Right atrium auricular region (tissue), 2 donors: ENCODE measurements around the gene DDX24. TPM values are rescaled to one million over a fixed set of nuclear protein-coding genes. Genes with fewer than 3 reads are reported as not detected.
A peak's percentile ranks its signal among the peaks of the same experiment; 100 is the strongest.

ENCODE experiments used
- DNase-seq: peaks from one replicate; pipeline ENCODE4 v3.0.0-alpha.2; 2019; ENCODE audit warnings: low spot score
- H3K27ac ChIP-seq, 2 donors: fragments of 200-600 bp; sonication (generic); 1 replicate in 1 of 2; 2 replicates in 1 of 2; pipeline ENCODE4 v1.5.1; 2016 to 2019
- H3K27me3 ChIP-seq, 2 donors: fragments of 200-600 bp; sonication (generic); one replicate each; pipeline versions ENCODE4 v1.5.1 to v1.6.0; 2017 to 2019
- H3K36me3 ChIP-seq: fragments of 200-600 bp; sonication (generic); one replicate; pipeline ENCODE4 v1.5.1; 2016
- H3K4me1 ChIP-seq, 2 donors: fragments of 200-600 bp; sonication (generic); one replicate each; pipeline versions ENCODE4 v1.5.1 to v1.6.0; 2017 to 2019
- H3K4me3 ChIP-seq, 2 donors: fragments of 200-600 bp; sonication (generic); 1 replicate in 1 of 2; 2 replicates in 1 of 2; pipeline ENCODE4 v1.5.1; 2017 to 2019; ENCODE audit warnings: mild to moderate bottlenecking in 1 of 2, moderate library complexity in 1 of 2
- H3K9me3 ChIP-seq, 2 donors: fragments of 200-600 bp; sonication (generic); one replicate each; pipeline ENCODE4 v1.5.1; 2019
- total RNA-seq, 2 donors: library from RNA; depleted of rRNA; stranded (reverse); fragments of >200 nt; gene quantifications; one replicate each; pipeline ENCODE4 v1.1.0, GENCODE V29; 2016
- TF ChIP-seq, protein P1 (sequence below), 2 donors: fragments of 200-600 bp; sonication (generic); IDR thresholded peaks; one replicate each; pipeline ENCODE4 v1.5.1; 2019; ENCODE audit warnings: antibody characterized with exemption in 2 of 2

Gene DDX24
- total RNA-seq, 2 donors from 2014 or later, result 166 to 178 TPM

DNA sequence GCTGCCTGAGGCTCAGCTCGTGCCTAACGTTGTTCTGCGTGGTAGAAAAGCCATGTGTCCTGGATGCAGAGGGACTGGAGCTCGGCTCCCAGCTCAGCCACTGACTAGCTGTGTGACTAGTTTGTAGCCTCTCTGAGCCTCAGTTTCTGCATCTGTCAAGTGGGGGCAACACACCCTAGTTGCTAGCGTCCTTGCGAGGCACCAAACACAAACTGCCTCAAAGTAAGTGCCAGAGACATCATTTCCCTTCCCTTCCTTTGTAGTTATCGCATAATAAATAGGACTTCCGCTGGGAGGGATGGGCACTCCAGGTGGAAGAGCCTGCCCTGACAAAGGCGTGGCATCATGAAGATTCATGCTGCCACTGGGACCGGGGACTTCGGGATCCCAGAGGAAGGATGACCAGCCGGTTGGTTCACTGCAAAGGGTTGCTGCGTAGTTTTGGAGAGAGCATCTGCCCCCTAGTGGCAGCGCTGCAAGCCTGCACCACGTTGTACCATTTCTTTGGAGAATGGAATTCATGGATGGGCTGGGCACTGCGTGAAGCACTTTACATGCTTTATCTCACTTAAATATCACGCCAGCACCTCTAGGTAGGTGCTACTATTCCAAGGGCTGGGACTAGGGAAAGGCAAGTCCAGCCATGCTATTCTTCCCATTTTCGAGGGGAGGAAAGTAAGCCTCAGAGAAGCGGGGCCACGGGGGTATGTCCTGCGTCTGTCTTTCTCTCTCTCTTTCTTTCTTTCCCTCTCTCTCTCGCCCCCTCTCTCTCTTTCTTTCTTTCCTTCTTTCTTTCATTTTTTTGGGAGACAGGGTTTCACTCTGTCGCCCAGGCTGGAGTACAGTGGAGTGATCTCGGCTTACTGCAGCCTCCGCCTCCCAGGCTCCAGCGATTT, 79.3 kb downstream of the DDX24 start:
- no peak for DNase-seq

DNA sequence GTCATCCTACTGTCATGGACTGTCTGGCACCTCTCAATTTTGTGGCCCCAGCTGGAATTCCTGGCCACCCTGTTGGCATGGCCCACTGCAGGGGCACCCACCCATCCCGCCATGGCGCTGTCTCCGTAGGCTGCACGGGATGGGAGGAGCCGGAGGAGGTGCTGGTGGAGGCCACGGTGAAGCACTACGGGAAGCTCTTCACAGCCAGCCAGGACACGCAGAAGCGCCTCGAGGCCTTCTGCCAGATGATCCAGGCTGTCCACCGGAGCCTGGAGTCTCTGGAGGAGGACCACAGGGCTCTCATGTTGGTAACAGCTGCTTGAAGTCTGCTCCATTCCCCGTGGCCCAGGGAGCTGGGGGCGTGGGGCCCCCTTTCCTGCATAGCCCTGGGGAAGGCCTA, 80.0 kb downstream of the DDX24 start:
- no peaks in the 10 kb centered on the region for H3K9me3 ChIP-seq
- TF ChIP-seq, protein P1, sequence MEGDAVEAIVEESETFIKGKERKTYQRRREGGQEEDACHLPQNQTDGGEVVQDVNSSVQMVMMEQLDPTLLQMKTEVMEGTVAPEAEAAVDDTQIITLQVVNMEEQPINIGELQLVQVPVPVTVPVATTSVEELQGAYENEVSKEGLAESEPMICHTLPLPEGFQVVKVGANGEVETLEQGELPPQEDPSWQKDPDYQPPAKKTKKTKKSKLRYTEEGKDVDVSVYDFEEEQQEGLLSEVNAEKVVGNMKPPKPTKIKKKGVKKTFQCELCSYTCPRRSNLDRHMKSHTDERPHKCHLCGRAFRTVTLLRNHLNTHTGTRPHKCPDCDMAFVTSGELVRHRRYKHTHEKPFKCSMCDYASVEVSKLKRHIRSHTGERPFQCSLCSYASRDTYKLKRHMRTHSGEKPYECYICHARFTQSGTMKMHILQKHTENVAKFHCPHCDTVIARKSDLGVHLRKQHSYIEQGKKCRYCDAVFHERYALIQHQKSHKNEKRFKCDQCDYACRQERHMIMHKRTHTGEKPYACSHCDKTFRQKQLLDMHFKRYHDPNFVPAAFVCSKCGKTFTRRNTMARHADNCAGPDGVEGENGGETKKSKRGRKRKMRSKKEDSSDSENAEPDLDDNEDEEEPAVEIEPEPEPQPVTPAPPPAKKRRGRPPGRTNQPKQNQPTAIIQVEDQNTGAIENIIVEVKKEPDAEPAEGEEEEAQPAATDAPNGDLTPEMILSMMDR (IDR thresholded peaks at IDR 0.05), result no peak
- H3K27ac ChIP-seq, result no peak overlapping the region
- H3K27me3 ChIP-seq, result no peaks in the 10 kb centered on the region
- no peak overlapping the region for H3K4me3 ChIP-seq
- peaks cover 0 to 19% of the 10 kb centered on the region in 2 donors for H3K4me1 ChIP-seq
- no peak for DNase-seq
- no peaks in the 10 kb centered on the region for H3K36me3 ChIP-seq

More for the DNA sequence above, 79.3 kb downstream of the DDX24 start:
- Histone ChIP-seq H3K36me3 (no peaks in the 10 kb centered on the region), H3K4me3 (no peak overlapping the region), H3K27me3 (no peaks in the 10 kb centered on the region), H3K9me3 (no peaks in the 10 kb centered on the region), H3K27ac (no peak overlapping the region), H3K4me1 (peaks cover 0 to 12% of the 10 kb centered on the region in 2 donors)
- TF ChIP-seq, protein P1 (IDR thresholded peaks at IDR 0.05), result peak; percentile 96 to 98

DNA sequence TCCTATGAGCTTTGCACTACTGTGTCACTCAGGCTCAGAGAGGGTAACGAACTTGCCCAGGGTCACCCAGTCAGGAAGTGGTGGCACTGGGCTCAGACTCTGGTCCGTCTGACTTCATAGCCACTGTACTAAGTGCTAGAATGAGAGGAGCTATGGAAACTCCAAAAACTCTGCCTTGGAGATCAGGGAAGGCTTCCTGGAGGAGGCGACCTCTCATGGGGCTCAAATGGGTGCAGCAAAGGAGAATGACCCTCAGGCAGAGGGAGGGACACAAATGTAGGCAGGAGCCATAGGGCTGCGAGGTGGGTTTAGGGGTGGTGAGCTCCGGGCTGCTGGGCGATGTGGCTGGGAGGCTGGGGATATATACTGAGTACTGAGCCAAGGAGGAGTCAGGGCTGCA, 80.7 kb downstream of the DDX24 start:
- no peak for DNase-seq
- Histone ChIP-seq H3K9me3 (no peaks in the 10 kb centered on the region), H3K27me3 (no peaks in the 10 kb centered on the region), H3K4me3 (no peak overlapping the region), H3K4me1 (peaks cover 0 to 27% of the 10 kb centered on the region in 2 donors), H3K36me3 (no peaks in the 10 kb centered on the region), H3K27ac (no peak overlapping the region)
- TF ChIP-seq, protein P1 (IDR thresholded peaks at IDR 0.05), result no peak

DNA sequence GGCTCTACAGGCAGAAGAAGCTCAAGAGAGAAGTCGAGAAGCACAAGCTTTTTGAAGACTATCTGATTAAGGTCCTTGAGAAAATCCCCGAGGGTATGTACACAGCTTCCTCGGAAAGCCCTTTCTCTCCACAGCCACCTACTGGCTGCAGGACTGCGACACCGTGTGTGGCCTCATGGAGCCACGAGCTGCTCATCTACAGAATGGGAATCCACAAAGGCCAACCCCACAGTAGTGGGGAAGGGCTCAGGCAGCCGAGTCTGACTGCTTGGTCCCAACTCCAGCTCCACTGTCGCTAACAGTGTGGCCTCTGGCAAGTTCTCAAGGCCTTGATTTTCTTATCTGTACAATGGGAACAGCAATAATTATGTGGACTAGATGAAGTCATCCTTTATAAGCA, 81.4 kb downstream of the DDX24 start:
- no peak for DNase-seq
- no peak overlapping the region for H3K27ac ChIP-seq
- peaks cover 0 to 33% of the 10 kb centered on the region in 2 donors for H3K4me1 ChIP-seq
- no peak overlapping the region for H3K4me3 ChIP-seq
- no peaks in the 10 kb centered on the region for H3K9me3 ChIP-seq
- H3K36me3 ChIP-seq, result no peaks in the 10 kb centered on the region
- H3K27me3 ChIP-seq, result no peaks in the 10 kb centered on the region
- TF ChIP-seq, protein P1 (IDR thresholded peaks at IDR 0.05), result no peak

DNA sequence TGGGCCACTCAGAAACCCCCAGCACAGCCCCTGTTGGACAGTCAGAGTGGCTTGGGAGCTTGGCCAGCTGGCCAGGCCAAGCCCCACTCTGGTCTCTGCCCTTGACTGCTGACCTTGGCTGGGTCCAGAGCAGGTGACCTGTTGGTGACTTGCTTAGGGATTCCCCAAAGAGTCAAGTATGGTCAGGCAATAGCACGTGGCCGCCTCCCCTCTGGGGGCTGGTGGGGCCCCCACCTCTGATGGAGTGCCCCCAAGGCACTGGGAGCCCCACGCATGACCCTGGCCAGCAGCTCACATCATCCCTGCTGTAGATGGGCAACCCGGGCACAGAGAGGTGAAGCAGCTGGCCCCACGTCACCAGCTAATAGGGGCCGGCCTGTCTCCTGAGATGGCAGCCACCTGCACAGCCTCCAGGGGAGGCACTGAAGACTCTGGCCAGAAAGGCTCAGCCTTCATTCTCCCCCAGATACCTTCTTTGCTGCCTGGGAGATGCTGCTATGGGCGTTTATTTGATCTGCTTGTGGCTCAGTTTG, 82.1 kb downstream of the DDX24 start:
- Histone ChIP-seq H3K4me3 (no peak overlapping the region), H3K27me3 (no peaks in the 10 kb centered on the region), H3K36me3 (no peaks in the 10 kb centered on the region), H3K4me1 (peaks cover 0 to 34% of the 10 kb centered on the region in 2 donors), H3K9me3 (no peaks in the 10 kb centered on the region), H3K27ac (no peak overlapping the region)
- TF ChIP-seq, protein P1 (IDR thresholded peaks at IDR 0.05), result no peak
- no peak for DNase-seq

Other genes starting within 250 kb of the DDX24 start
- gene FAM181A, start 153.9 kb downstream of the DDX24 start, total RNA-seq, result not detected
- gene ASB2, start 104.6 kb downstream of the DDX24 start, total RNA-seq, result 100 to 1,000 TPM; 115 to 187 TPM
- gene CCDC197, start 83.9 kb downstream of the DDX24 start, total RNA-seq, result not detected
- under 1 TPM; 0.43 to 0.48 TPM for gene OTUB2, start 54.9 kb downstream of the DDX24 start, total RNA-seq
- gene IFI27L1, start 108 bp upstream of the DDX24 start, total RNA-seq, result 10 to 100 TPM; 13.8 to 21.1 TPM
- 100 to 1,000 TPM; 140 to 229 TPM for gene IFI27, start 29.5 kb upstream of the DDX24 start, total RNA-seq
- 10 to 100 TPM; 42.9 to 85.1 TPM for gene IFI27L2, start 48.4 kb upstream of the DDX24 start, total RNA-seq
- gene PPP4R4, start 93.1 kb upstream of the DDX24 start, total RNA-seq, result under 1 TPM; 0.22 to 0.75 TPM
- not detected for gene SERPINA10, start 212.1 kb upstream of the DDX24 start, total RNA-seq
- not detected for gene SERPINA6, start 242.1 kb upstream of the DDX24 start, total RNA-seq